K562 (cell line): Measurements from ENCODE around the gene RSF1. TPM values are rescaled to one million over a fixed set of nuclear protein-coding genes. Genes with fewer than 3 reads are reported as not detected.
A peak's percentile ranks its signal among the peaks of the same experiment; 100 is the strongest.

Experiments used
- CBX2 ChIP-seq: fragments of 200-600 bp; sonication (generic); IDR thresholded peaks from one replicate; pipeline ENCODE4 v1.6.1; 2012; ENCODE audit warnings: mild to moderate bottlenecking, low read length, inconsistent platforms; ENCODE audit not compliant: insufficient read depth, poor library complexity, severe bottlenecking
- GATAD2B ChIP-seq: fragments of 450-650 bp; IDR thresholded peaks from 2 replicates; pipeline ENCODE4 v1.6.1; 2017; ENCODE audit warnings: mild to moderate bottlenecking, borderline replicate concordance
- ILK ChIP-seq: fragments of 450-650 bp; IDR thresholded peaks from 2 replicates; pipeline ENCODE4 v1.6.1; 2016; ENCODE audit warnings: missing genetic modification characterization, low read depth, mild to moderate bottlenecking, missing compliant biosample characterization, moderate library complexity, borderline replicate concordance
- KDM2B ChIP-seq: fragments of 250-450 bp; sonication (Bioruptor Pico); IDR thresholded peaks from 2 replicates; pipeline ENCODE4 v1.8.0; 2021; ENCODE audit warnings: mild to moderate bottlenecking, moderate library complexity
- NBN ChIP-seq: fragments of 450-650 bp; IDR thresholded peaks from 2 replicates; pipeline ENCODE4 v1.6.1; 2016; ENCODE audit warnings: low read depth, mild to moderate bottlenecking
- POLR2A ChIP-seq: fragments of 450-650 bp; conservative IDR thresholded peaks from 2 replicates; pipeline ENCODE4 v1.6.1; 2016
- POLR2G ChIP-seq: fragments of 200-400 bp; formaldehyde crosslinking; IDR thresholded peaks from 2 replicates; pipeline ENCODE4 v1.6.1; 2017; ENCODE audit warnings: low read depth, mild to moderate bottlenecking, antibody characterized with exemption, low read length, moderate library complexity
- PRMT5 ChIP-seq: sonication (generic); formaldehyde crosslinking; IDR thresholded peaks from 2 replicates; pipeline ENCODE4 v1.5.0; 2020; ENCODE audit warnings: missing genetic modification reagents
- RBM34 ChIP-seq: fragments of 200-400 bp; formaldehyde crosslinking; IDR thresholded peaks from 2 replicates; pipeline ENCODE4 v1.6.1; 2018; ENCODE audit warnings: low read length, borderline replicate concordance; ENCODE audit not compliant: insufficient read depth
- TAF15 ChIP-seq: fragments of 200-400 bp; formaldehyde crosslinking; IDR thresholded peaks from 2 replicates; pipeline ENCODE4 v1.6.1; 2017; ENCODE audit warnings: mild to moderate bottlenecking, low read depth, low read length, moderate library complexity
- THAP7 ChIP-seq: fragments of 250-450 bp; sonication (Bioruptor Pico); IDR thresholded peaks from 2 replicates; pipeline ENCODE4 v1.5.0; 2021
- TRIM25 ChIP-seq: fragments of 450-650 bp; IDR thresholded peaks from 2 replicates; pipeline ENCODE4 v1.7.0; 2016; ENCODE audit warnings: borderline replicate concordance
- polyA plus RNA-seq, 8 experiments: library from polyadenylated mRNA; depleted of rRNA in 4 of 8; stranded (reverse) in 5 of 8; unstranded in 3 of 8; fragments of >200 nt; fragmentation: Nextera tagmentation in 2 of 8; fragmentation: Illumina TruSeq in 1 of 8; extraction: Ambion mirVana in 2 of 8; extraction: Trizol in 1 of 8; gene quantifications; 2 replicates each; pipeline versions ENCODE4 v1.2.1 to v1.2.3, GENCODE V29; 2011 to 2014; ENCODE audit warnings: inconsistent platforms in 1 of 8, missing spikeins in 1 of 8
- total RNA-seq, 7 experiments: library from RNA; depleted of rRNA in 6 of 7; stranded (reverse); fragments of >200 nt in 6 of 7; fragmentation: Illumina TruSeq in 2 of 7; extraction: Trizol in 2 of 7; gene quantifications; 2 replicates each; pipeline versions ENCODE4 v1.2.1 to v1.2.3, GENCODE V29; 2011 to 2021; ENCODE audit warnings: low replicate concordance in 1 of 7
- TF ChIP-seq, protein P1 (sequence below), 2 experiments: fragments of 450-650 bp in 1 of 2; IDR thresholded peaks; 2 replicates each; pipeline ENCODE4 v1.6.1; 2011 to 2017; ENCODE audit warnings: low read depth in 2 of 2, antibody characterized with exemption in 1 of 2, borderline replicate concordance in 1 of 2, low read length in 1 of 2, mild to moderate bottlenecking in 1 of 2, mixed read lengths in 1 of 2; ENCODE audit not compliant: control insufficient read depth in 1 of 2
- TF ChIP-seq, protein P2 (sequence below): fragments of 450-650 bp; formaldehyde crosslinking; conservative IDR thresholded peaks from 2 replicates; pipeline ENCODE4 v1.4.0; 2022; ENCODE audit warnings: mild to moderate bottlenecking, missing genetic modification characterization
- TF ChIP-seq, protein P3 (sequence below): fragments of 250-450 bp; sonication (Bioruptor Pico); IDR thresholded peaks from 2 replicates; pipeline ENCODE4 v1.8.0; 2021; ENCODE audit warnings: mild to moderate bottlenecking, moderate library complexity
- TF ChIP-seq, protein P4 (sequence below): fragments of 450-650 bp; formaldehyde crosslinking; IDR thresholded peaks from 2 replicates; pipeline ENCODE4 v1.4.0; 2020; ENCODE audit warnings: mild to moderate bottlenecking

Gene RSF1
- total and polyA plus RNA-seq, 9 of the 15 experiments (the other 6 are each of a cell fraction or from before 2014, with no cell fraction given), result 9.7 to 63.6 (median 42.8) TPM

- TF ChIP-seq, protein P1, sequence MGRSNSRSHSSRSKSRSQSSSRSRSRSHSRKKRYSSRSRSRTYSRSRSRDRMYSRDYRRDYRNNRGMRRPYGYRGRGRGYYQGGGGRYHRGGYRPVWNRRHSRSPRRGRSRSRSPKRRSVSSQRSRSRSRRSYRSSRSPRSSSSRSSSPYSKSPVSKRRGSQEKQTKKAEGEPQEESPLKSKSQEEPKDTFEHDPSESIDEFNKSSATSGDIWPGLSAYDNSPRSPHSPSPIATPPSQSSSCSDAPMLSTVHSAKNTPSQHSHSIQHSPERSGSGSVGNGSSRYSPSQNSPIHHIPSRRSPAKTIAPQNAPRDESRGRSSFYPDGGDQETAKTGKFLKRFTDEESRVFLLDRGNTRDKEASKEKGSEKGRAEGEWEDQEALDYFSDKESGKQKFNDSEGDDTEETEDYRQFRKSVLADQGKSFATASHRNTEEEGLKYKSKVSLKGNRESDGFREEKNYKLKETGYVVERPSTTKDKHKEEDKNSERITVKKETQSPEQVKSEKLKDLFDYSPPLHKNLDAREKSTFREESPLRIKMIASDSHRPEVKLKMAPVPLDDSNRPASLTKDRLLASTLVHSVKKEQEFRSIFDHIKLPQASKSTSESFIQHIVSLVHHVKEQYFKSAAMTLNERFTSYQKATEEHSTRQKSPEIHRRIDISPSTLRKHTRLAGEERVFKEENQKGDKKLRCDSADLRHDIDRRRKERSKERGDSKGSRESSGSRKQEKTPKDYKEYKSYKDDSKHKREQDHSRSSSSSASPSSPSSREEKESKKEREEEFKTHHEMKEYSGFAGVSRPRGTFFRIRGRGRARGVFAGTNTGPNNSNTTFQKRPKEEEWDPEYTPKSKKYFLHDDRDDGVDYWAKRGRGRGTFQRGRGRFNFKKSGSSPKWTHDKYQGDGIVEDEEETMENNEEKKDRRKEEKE (IDR thresholded peaks at IDR 0.05; ENCODE audit: borderline replicate concordance in 1 of 2, control insufficient read depth in 1 of 2, low read depth in 2 of 2, low read length in 1 of 2), result peak in 1 of 2 experiments; percentile 88; a peak in 2 of 4 replicates
- TF ChIP-seq ILK (no peak), NBN (peak; percentile 83), RBM34 (no peak), TRIM25 (no peak), KDM2B (CRISPR knock-in tag) (no peak), POLR2A (peak; percentile 97), TAF15 (no peak), PRMT5 (no peak), POLR2G (peak; percentile 97), GATAD2B (no peak), THAP7 (no peak), CBX2 (no peak)
- TF ChIP-seq, protein P2, sequence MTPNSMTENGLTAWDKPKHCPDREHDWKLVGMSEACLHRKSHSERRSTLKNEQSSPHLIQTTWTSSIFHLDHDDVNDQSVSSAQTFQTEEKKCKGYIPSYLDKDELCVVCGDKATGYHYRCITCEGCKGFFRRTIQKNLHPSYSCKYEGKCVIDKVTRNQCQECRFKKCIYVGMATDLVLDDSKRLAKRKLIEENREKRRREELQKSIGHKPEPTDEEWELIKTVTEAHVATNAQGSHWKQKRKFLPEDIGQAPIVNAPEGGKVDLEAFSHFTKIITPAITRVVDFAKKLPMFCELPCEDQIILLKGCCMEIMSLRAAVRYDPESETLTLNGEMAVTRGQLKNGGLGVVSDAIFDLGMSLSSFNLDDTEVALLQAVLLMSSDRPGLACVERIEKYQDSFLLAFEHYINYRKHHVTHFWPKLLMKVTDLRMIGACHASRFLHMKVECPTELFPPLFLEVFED, result no peak
- TF ChIP-seq, protein P3, sequence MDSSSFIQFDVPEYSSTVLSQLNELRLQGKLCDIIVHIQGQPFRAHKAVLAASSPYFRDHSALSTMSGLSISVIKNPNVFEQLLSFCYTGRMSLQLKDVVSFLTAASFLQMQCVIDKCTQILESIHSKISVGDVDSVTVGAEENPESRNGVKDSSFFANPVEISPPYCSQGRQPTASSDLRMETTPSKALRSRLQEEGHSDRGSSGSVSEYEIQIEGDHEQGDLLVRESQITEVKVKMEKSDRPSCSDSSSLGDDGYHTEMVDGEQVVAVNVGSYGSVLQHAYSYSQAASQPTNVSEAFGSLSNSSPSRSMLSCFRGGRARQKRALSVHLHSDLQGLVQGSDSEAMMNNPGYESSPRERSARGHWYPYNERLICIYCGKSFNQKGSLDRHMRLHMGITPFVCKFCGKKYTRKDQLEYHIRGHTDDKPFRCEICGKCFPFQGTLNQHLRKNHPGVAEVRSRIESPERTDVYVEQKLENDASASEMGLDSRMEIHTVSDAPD (CRISPR knock-in tag), result no peak
- TF ChIP-seq, protein P4, sequence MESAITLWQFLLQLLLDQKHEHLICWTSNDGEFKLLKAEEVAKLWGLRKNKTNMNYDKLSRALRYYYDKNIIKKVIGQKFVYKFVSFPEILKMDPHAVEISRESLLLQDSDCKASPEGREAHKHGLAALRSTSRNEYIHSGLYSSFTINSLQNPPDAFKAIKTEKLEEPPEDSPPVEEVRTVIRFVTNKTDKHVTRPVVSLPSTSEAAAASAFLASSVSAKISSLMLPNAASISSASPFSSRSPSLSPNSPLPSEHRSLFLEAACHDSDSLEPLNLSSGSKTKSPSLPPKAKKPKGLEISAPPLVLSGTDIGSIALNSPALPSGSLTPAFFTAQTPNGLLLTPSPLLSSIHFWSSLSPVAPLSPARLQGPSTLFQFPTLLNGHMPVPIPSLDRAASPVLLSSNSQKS (CRISPR knock-in tag), result no peak
Observed at GRCh38 chr11:77637345-77638165, 183.0 kb downstream of the RSF1 start, which contains the start of gene CLNS1A (continued).
